Kidney epithelial cell (primary cell): ENCODE results near the gene LEP. TPM values are rescaled to one million over a fixed set of nuclear protein-coding genes. Genes with fewer than 3 reads are reported as not detected.

Source experiments
- DNase-seq: peaks from one replicate; pipeline ENCODE4 v3.0.0-alpha.2; 2010; ENCODE audit warnings: low read depth
- H3K27me3 ChIP-seq: 2 replicates; pipeline ENCODE4 v1.6.0; 2011; ENCODE audit warnings: low read length; ENCODE audit not compliant: control insufficient read depth, insufficient read depth
- H3K36me3 ChIP-seq: 2 replicates; pipeline ENCODE4 v1.5.1; 2011; ENCODE audit warnings: low read length; ENCODE audit not compliant: control insufficient read depth, insufficient read depth
- H3K4me3 ChIP-seq: 2 replicates; pipeline ENCODE4 v1.5.1; 2011; ENCODE audit warnings: low read depth, mild to moderate bottlenecking, control low read depth, low read length
- CTCF ChIP-seq: IDR thresholded peaks from 2 replicates; pipeline ENCODE4 v1.5.1; 2011; ENCODE audit warnings: mild to moderate bottlenecking, moderate library complexity, low read length, control low read depth, inconsistent platforms; ENCODE audit not compliant: insufficient read depth, poor library complexity, severe bottlenecking
- total RNA-seq: library from RNA; depleted of rRNA; stranded (reverse); fragments of >200 nt; gene quantifications from 2 replicates; pipeline ENCODE4 v1.2.3, GENCODE V29; 2015

LEP gene
- total RNA-seq, 1 donor from 2014 or later, result not detected

DNA sequence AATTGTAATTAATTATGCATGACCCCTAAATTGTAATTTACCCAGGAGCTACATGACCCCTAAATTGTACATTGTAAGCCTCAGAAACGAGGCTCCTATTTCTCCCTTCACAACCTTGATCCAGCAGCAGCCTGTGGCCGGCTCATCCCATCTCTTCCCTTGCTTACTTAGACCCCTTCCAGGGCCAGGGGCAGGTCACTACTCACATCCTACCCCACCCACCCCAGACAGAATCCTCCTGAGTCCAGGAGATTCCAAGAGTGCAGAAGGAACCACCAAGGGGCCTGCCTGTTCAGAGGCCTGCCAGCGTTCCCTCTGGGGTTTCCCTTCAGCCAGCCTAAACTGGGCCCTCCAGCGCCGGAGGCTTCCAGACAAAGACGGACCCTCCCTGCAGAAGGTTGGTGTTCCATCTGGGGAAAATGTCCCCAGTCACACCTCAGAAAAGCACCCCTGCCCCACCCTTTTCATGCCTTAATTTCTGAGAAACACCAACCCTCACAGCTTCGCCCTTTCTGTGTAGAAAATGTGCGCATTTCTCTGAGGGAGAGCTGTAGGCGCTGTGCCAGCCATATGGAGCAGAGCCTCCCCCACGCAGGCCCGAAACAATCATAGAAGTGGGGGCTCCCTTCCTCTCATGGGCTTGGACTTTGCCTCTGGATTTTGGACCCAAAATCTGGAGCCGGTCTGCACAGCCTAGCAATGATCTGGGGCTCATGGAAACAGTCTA lies 19.2 kb downstream of the LEP start:
- TF ChIP-seq CTCF, result no peak
- H3K27me3 ChIP-seq, result peaks cover 23% of the 10 kb centered on the region
- H3K36me3 ChIP-seq, result no peaks in the 10 kb centered on the region
- H3K4me3 ChIP-seq, result no peak overlapping the region
- DNase-seq, result no peak

DNA sequence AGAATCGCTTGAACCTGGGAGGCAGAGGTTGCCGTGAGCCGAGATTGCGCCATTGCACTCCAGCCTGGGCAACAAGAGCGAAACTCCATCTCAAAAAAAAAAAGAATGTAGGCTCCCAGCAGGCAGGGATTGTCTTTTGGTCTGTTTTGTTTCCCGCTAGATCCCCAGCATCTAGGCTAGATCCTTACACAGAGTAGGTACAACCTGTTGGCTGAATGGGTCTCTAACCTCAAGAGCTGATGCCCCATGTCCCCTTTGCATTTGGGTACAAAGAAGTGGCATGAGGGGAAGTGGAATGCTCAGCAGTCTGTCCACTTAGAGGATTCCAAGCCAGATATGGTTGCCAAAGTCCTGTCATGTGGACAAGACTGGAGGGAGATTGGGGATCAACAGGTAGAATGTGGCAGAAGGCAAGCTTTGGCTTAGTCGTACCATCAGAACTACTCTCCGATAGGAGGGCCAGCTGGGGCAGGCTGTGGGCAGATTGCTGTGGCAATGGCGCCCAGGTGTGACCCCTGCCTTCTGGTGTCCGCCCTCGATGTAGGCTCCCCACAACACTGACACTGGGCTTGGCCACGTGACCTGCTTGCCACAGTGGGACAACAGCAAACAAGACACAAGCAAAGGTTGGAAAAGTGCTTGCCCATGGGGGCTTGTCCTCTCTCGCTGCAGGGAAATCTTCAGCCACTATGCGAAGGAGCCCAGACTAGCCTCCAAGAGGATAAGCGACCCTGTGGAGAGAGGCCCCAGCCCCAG lies 21.4 kb downstream of the LEP start:
- Histone ChIP-seq H3K27me3 (peaks cover 28% of the 10 kb centered on the region), H3K36me3 (no peaks in the 10 kb centered on the region), H3K4me3 (no peak overlapping the region)
- TF ChIP-seq CTCF, result no peak
- no peak for DNase-seq

DNA sequence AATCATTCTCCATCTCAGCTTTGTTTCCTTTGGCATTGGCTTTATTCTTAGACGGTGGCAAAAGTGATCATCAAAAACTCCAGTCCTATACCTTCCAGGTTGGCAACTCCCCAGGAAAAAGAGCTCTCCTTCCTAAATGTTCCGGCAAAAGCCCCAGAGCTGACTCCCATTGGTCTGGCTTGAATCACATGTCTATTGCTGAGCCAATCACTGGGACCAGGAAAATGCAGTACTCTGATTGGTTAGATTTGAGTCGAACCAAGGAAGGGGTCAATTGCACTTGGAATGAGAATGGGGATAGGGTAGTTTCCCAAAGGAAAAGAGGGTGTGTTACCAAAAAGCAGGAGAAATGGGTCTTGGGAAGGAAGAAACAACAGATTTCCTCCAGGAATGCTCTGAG lies 22.3 kb downstream of the LEP start:
- peaks cover 37% of the 10 kb centered on the region for H3K27me3 ChIP-seq

DNA sequence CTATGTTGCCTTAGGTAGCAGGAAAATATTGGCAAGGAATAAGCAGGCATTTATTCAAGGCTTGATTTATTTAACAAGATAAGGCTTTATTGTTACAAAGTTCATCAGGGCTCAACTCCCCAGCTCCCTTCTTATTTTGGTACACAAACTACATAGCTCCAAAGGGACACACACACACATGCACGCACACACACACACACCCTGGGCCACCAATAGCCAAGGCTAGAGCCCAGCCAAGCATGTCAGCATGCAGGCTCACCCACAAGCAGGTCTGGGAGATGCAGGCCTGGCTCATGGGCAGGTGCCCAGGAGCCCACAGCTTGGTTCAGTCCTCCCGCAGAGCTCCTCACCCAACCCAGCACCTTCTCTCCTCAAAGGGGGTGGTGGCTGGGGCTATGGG lies 23.4 kb downstream of the LEP start:
- Histone ChIP-seq H3K36me3 (no peaks in the 10 kb centered on the region), H3K4me3 (no peak overlapping the region), H3K27me3 (peaks cover 37% of the 10 kb centered on the region)
- DNase-seq, result no peak
- no peak for TF ChIP-seq CTCF

More for the DNA sequence above, 22.3 kb downstream of the LEP start:
- H3K4me3 ChIP-seq, result no peak overlapping the region
- no peak for DNase-seq
- TF ChIP-seq CTCF, result no peak
- H3K36me3 ChIP-seq, result no peaks in the 10 kb centered on the region

GRCh38 chr7:128265156-128265905 lies 24.3 kb downstream of the LEP start:
- Histone ChIP-seq H3K4me3 (no peak overlapping the region), H3K27me3 (peaks cover 33% of the 10 kb centered on the region), H3K36me3 (no peaks in the 10 kb centered on the region)
- no peak for DNase-seq
- no peak for TF ChIP-seq CTCF
